DND-41 (cell line): Measurements from ENCODE around the gene SERINC5.

Experiments used
- EZH2 ChIP-seq: IDR thresholded peaks from 3 replicates; pipeline ENCODE4 v1.6.1; 2012; ENCODE audit warnings: borderline replicate concordance, low read depth, mild to moderate bottlenecking, moderate library complexity, low read length, inconsistent platforms; ENCODE audit not compliant: severe bottlenecking
- TF ChIP-seq, protein P1 (sequence below): IDR thresholded peaks from 2 replicates; pipeline ENCODE4 v1.5.1; 2012; ENCODE audit warnings: borderline replicate concordance, low read length, moderate library complexity, mild to moderate bottlenecking; ENCODE audit not compliant: poor library complexity, severe bottlenecking; ENCODE audit errors: extremely low read depth

DNA sequence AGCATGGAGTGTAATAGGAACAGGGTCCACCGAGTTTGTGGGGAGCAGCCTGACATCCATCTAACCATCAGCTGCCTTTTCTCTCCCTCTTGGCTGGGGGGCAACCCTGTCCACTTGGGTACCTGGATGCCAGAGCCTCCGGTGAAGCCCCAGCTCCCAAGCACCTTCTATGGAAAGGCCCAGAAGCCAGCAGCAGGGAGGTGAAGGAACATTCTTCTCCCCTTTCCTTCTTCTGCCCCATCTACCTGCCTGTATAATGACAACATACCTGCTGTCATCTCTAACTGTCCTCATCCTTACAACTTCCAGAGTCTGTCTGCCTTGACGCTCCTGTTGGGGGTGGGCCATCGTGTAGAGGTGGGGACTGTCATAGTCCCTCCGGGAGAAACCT is 187.6 kb downstream of the SERINC5 start:
- TF ChIP-seq, protein P1, sequence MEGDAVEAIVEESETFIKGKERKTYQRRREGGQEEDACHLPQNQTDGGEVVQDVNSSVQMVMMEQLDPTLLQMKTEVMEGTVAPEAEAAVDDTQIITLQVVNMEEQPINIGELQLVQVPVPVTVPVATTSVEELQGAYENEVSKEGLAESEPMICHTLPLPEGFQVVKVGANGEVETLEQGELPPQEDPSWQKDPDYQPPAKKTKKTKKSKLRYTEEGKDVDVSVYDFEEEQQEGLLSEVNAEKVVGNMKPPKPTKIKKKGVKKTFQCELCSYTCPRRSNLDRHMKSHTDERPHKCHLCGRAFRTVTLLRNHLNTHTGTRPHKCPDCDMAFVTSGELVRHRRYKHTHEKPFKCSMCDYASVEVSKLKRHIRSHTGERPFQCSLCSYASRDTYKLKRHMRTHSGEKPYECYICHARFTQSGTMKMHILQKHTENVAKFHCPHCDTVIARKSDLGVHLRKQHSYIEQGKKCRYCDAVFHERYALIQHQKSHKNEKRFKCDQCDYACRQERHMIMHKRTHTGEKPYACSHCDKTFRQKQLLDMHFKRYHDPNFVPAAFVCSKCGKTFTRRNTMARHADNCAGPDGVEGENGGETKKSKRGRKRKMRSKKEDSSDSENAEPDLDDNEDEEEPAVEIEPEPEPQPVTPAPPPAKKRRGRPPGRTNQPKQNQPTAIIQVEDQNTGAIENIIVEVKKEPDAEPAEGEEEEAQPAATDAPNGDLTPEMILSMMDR: no peak
- TF ChIP-seq EZH2: no peak
